RKO (cell line): Measurements from ENCODE around the gene JAK3.
"Not testable (repeated sequence)": the region's sequence is repeated elsewhere in the genome, so short reads cannot be mapped to it uniquely, and the experiment has no call there.

ENCODE experiments used
- DNase-seq: peaks from one replicate; pipeline ENCODE4 v3.0.0-alpha.2; 2016; ENCODE audit warnings: low spot score

JAK3 gene

DNA sequence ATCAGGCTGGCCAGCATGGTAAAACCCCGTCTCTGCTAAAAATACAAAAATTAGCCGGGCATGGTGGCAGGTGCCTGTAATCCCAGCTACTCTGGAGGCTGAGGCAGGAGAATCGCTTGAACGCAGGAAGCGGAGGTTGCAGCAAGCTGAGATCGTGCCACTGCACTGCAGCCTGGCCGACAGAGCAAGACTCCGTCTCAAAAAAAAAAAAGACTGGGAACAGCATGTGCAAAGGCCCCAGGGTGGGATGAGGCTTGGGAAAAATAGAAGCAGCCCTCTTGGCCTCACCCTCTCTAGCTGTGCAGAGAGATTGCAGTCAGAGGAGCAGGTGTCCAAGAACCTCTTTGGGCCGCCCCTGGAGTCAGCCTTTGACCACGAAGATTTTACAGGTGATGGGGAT lies 69.9 kb downstream of the JAK3 start:
- DNase-seq, result not testable (repeated sequence)

DNA sequence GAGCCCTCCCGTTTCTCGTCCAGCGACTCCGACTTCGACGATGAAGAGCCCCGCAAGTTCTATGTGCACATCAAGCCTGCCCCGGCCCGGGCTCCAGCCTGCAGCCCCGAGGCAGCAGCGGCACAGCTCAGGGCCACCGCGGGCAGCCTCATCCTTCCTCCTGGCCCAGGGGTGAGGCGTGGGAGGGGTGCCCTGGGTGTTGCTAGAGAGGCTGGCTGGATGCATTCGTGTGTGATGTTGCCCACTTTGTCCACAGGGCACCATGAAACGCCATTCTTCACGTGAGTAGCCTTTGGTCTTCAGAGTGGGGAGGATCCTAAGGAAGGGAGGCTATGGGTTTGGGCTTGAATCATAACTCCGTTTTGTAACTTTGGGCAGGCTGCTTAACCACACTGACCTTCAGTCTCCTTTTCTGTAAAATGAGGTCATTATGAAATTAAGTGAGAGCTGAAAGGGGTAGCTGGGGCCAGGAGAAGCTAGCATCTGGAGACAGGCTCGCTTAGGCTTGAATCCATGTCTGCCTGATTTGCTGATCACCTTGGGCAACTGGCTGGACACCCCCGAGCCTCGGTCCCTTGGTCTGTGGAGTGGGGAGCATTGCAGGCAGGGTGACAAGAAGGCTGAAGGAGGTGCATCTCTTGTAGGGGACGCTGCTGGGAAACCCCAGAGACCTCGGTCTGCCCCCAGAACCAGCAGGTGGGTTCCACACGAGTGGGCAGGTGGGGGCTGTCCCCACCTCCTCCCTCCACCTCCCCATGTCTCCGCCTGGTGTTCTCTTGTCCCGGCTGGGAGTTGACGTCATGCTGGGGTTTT lies 71.6 kb downstream of the JAK3 start:
- DNase-seq, result no peak

DNA sequence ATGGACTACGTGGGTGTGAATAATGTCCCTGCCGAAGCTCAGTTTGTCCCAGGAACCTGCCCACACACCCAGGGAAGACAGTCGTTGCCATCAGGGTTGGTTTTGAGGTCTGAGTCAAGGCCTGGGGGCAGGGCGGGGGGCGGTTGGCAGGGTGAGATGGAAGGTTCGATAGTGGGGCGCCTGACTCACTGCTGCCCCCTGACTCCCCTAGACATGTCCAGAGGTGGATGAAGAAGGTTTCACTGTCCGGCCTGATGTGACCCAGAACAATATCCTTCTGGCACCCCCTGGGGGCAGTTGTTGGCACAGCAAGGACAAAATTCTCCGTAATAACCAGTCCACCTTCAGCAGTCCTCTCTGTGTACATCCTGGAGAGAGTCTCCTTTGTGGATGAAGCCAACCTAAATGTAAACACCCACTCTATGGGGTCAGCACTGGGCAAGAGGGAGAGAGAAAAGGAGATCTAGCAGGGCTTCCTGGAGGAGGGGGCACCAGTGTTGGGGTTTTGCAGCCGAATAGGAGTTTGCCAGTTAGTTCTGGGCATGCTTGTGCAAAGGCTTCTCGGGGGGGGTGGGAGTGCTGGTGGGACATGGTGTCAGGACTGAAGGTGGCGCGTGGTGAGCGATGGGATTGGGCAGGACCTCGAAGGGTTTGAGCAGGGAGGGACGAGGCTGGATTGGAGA lies 72.4 kb downstream of the JAK3 start:
- peak; percentile 63 for DNase-seq
